Mesendoderm (in vitro differentiated cells): ENCODE results near the gene CHST4.
"Not testable (repeated sequence)": the region's sequence is repeated elsewhere in the genome, so short reads cannot be mapped to it uniquely, and the experiment has no call there.

Experiments
- DNase-seq: peaks from one replicate; pipeline ENCODE4 v3.0.0; 2013
- H2AK5ac ChIP-seq: 2 replicates; pipeline ENCODE4 v1.6.1; 2013; ENCODE audit warnings: low read length, inconsistent platforms
- H2BK120ac ChIP-seq: 2 replicates; pipeline ENCODE4 v1.6.1; 2013; ENCODE audit warnings: low read depth, mild to moderate bottlenecking, low read length, moderate library complexity, mixed read lengths
- H2BK15ac ChIP-seq: replicated peaks from 2 replicates; pipeline ENCODE4 v1.6.1; 2013; ENCODE audit warnings: low read depth, mild to moderate bottlenecking, moderate library complexity
- H2BK5ac ChIP-seq: 2 replicates; pipeline ENCODE4 v1.6.1; 2013; ENCODE audit warnings: low read length, inconsistent platforms
- H3K18ac ChIP-seq: 2 replicates; pipeline ENCODE4 v1.6.1; 2013; ENCODE audit warnings: mild to moderate bottlenecking, low read length, mixed read lengths
- H3K23ac ChIP-seq: one replicate; pipeline ENCODE4 v1.6.1; 2013; ENCODE audit warnings: low read length
- H3K27ac ChIP-seq: 2 replicates; pipeline ENCODE4 v1.5.1; 2013; ENCODE audit warnings: low read depth, mild to moderate bottlenecking, inconsistent platforms, low read length, moderate library complexity
- H3K27me3 ChIP-seq: 2 replicates; pipeline ENCODE4 v1.6.1; 2013; ENCODE audit warnings: low read length, control low read depth, mild to moderate bottlenecking, inconsistent platforms; ENCODE audit not compliant: insufficient read depth, poor library complexity
- H3K36me3 ChIP-seq: 2 replicates; pipeline ENCODE4 v1.6.1; 2013; ENCODE audit warnings: low read length, inconsistent platforms; ENCODE audit not compliant: control insufficient read depth, insufficient read depth
- H3K4ac ChIP-seq: one replicate; pipeline ENCODE4 v1.6.1; 2013; ENCODE audit warnings: low read depth, mild to moderate bottlenecking, low read length, moderate library complexity
- H3K4me1 ChIP-seq: 2 replicates; pipeline ENCODE4 v1.6.1; 2013; ENCODE audit warnings: low read depth, low read length, inconsistent platforms; ENCODE audit not compliant: control insufficient read depth
- H3K4me2 ChIP-seq: 2 replicates; pipeline ENCODE4 v1.6.1; 2013; ENCODE audit warnings: low read length
- H3K4me3 ChIP-seq: 2 replicates; pipeline ENCODE4 v1.5.1; 2013; ENCODE audit warnings: mild to moderate bottlenecking, low read length
- H3K56ac ChIP-seq: one replicate; pipeline ENCODE4 v1.6.1; 2013; ENCODE audit warnings: low read length
- H3K79me1 ChIP-seq: 2 replicates; pipeline ENCODE4 v1.6.1; 2013; ENCODE audit warnings: low read length, inconsistent platforms
- H3K79me2 ChIP-seq: 2 replicates; pipeline ENCODE4 v1.6.1; 2013; ENCODE audit warnings: mild to moderate bottlenecking, low read length; ENCODE audit not compliant: control insufficient read depth, insufficient read depth
- H3K9ac ChIP-seq: 2 replicates; pipeline ENCODE4 v1.6.1; 2013; ENCODE audit warnings: low read length, inconsistent platforms
- H4K5ac ChIP-seq: one replicate; pipeline ENCODE4 v1.6.1; 2013; ENCODE audit warnings: low read length
- H4K8ac ChIP-seq: one replicate; pipeline ENCODE4 v1.6.1; 2013; ENCODE audit warnings: low read depth, mild to moderate bottlenecking, control low read depth, low read length, moderate library complexity
- WGBS: extraction: QIAGEN DNeasy Blood & Tissue Kit; methylation state at CpG from one replicate; pipeline ENCODE4 v1.1.7; 2013; ENCODE audit warnings: low lambda C conversion rate, missing lambda C conversion rate; ENCODE audit not compliant: insufficient coverage; ENCODE audit errors: extremely low coverage; 5-methylcytosine and 5-hydroxymethylcytosine counted together

CHST4 gene

GRCh38 chr16:71572497-71573116 is 46.4 kb downstream of the CHST4 start:
- Histone ChIP-seq H2AK5ac (no peak overlapping the region), H3K4me3 (no peak overlapping the region), H3K4me1 (no peaks in the 10 kb centered on the region), H3K27ac (no peak overlapping the region), H2BK5ac (no peak overlapping the region), H3K79me2 (no peaks in the 10 kb centered on the region), H3K4ac (no peak overlapping the region), H4K8ac (no peak overlapping the region), H2BK120ac (no peak overlapping the region), H3K27me3 (no peaks in the 10 kb centered on the region), H3K79me1 (no peaks in the 10 kb centered on the region), H3K36me3 (no peaks in the 10 kb centered on the region), H3K4me2 (no peak overlapping the region), H3K18ac (no peak overlapping the region), H2BK15ac (no peak overlapping the region), H3K56ac (no peak overlapping the region), H3K23ac (no peak overlapping the region), H3K9ac (no peak overlapping the region), H4K5ac (no peak overlapping the region)
- DNase-seq, result no peak
- no CpG with 5 or more reads among the region's 3 CpGs for WGBS

- Histone ChIP-seq H3K27ac (no peak overlapping the region), H3K27me3 (no peaks in the 10 kb centered on the region), H3K79me2 (no peaks in the 10 kb centered on the region), H2AK5ac (no peak overlapping the region), H3K4me2 (no peak overlapping the region), H3K4me1 (no peaks in the 10 kb centered on the region), H2BK5ac (no peak overlapping the region), H3K23ac (no peak overlapping the region), H4K5ac (no peak overlapping the region), H4K8ac (no peak overlapping the region), H2BK15ac (no peak overlapping the region), H2BK120ac (no peak overlapping the region), H3K4me3 (no peak overlapping the region), H3K79me1 (no peaks in the 10 kb centered on the region), H3K36me3 (no peaks in the 10 kb centered on the region), H3K4ac (no peak overlapping the region), H3K9ac (no peak overlapping the region), H3K56ac (no peak overlapping the region), H3K18ac (no peak overlapping the region)
- WGBS, result no CpG with 5 or more reads among the region's 5 CpGs
- no peak for DNase-seq
Measured at GRCh38 chr16:71573387-71574094, 47.3 kb downstream of the CHST4 start.

- no peak overlapping the region for H3K27ac ChIP-seq
- H4K5ac ChIP-seq, result no peak overlapping the region
- H2BK5ac ChIP-seq, result no peak overlapping the region
- H3K4me3 ChIP-seq, result no peak overlapping the region
- H3K9ac ChIP-seq, result no peak overlapping the region
- no peaks in the 10 kb centered on the region for H3K4me1 ChIP-seq
- H2BK120ac ChIP-seq, result no peak overlapping the region
- no peaks in the 10 kb centered on the region for H3K36me3 ChIP-seq
- H3K4ac ChIP-seq, result no peak overlapping the region
- no peak for DNase-seq
- H3K56ac ChIP-seq, result no peak overlapping the region
- H2AK5ac ChIP-seq, result no peak overlapping the region
- H2BK15ac ChIP-seq, result no peak overlapping the region
- H3K4me2 ChIP-seq, result no peak overlapping the region
- no peak overlapping the region for H3K23ac ChIP-seq
- no peaks in the 10 kb centered on the region for H3K79me1 ChIP-seq
- H3K79me2 ChIP-seq, result no peaks in the 10 kb centered on the region
- H4K8ac ChIP-seq, result no peak overlapping the region
- H3K27me3 ChIP-seq, result no peaks in the 10 kb centered on the region
- H3K18ac ChIP-seq, result no peak overlapping the region
Measured at GRCh38 chr16:71574702-71575101, 48.5 kb downstream of the CHST4 start.

GRCh38 chr16:71576971-71577370 is 50.7 kb downstream of the CHST4 start, which contains the start of gene TAT:
TSS of gene TAT (minus strand) at chr16:71577092. CDS start at chr16:71576415, 677 bp downstream.
- Histone ChIP-seq H4K5ac (no peak within 1 kb of the TSS), H2AK5ac (no peak within 1 kb of the TSS), H4K8ac (no peak within 1 kb of the TSS), H3K4me1 (no peaks in the 10 kb centered on the region), H3K79me2 (no peaks in the 10 kb centered on the region), H3K4ac (no peak within 1 kb of the TSS), H3K18ac (no peak within 1 kb of the TSS), H2BK120ac (no peak within 1 kb of the TSS), H3K36me3 (no peaks in the 10 kb centered on the region), H2BK15ac (no peak within 1 kb of the TSS), H2BK5ac (no peak within 1 kb of the TSS), H3K23ac (no peak within 1 kb of the TSS), H3K9ac (no peak within 1 kb of the TSS), H3K4me2 (no peak within 1 kb of the TSS), H3K27ac (no peak within 1 kb of the TSS), H3K56ac (no peak within 1 kb of the TSS), H3K79me1 (no peaks in the 10 kb centered on the region), H3K27me3 (no peaks in the 10 kb centered on the region), H3K4me3 (no peak within 1 kb of the TSS)
- peak; percentile 18 for DNase-seq
- WGBS, result no CpG with 5 or more reads among the region's 3 CpGs

- H3K4me3 ChIP-seq, H2BK120ac ChIP-seq, H3K4me1 ChIP-seq, H4K5ac ChIP-seq, H3K23ac ChIP-seq, H3K4ac ChIP-seq, H3K36me3 ChIP-seq, H2AK5ac ChIP-seq, H3K56ac ChIP-seq, H3K79me2 ChIP-seq, H2BK5ac ChIP-seq, H3K79me1 ChIP-seq, H3K27me3 ChIP-seq, H3K27ac ChIP-seq, H4K8ac ChIP-seq, H3K4me2 ChIP-seq, H2BK15ac ChIP-seq, H3K9ac ChIP-seq, DNase-seq, H3K18ac ChIP-seq: not testable (repeated sequence)
- no CpG with 5 or more reads among the region's 5 CpGs for WGBS
Measured at GRCh38 chr16:71582553-71582848, 56.3 kb downstream of the CHST4 start.
